Left hindlimb (tissue), 1 donor: ENCODE measurements around the gene EFNA5.
"Not testable (repeated sequence)": the region's sequence is repeated elsewhere in the genome, so short reads cannot be mapped to it uniquely, and the experiment has no call there.

Experiments
- DNase-seq: peaks from one replicate; pipeline ENCODE4 v3.0.0-alpha.2; 2018

Gene EFNA5

GRCh38 chr5:107450531-107450930 lies 220.2 kb downstream of the EFNA5 start:
- no peak for DNase-seq

- DNase-seq, result no peak
Measured at GRCh38 chr5:107449369-107449768, 221.4 kb downstream of the EFNA5 start.

GRCh38 chr5:107447587-107447986 lies 223.2 kb downstream of the EFNA5 start:
- DNase-seq, result no peak

GRCh38 chr5:107446972-107447371 lies 223.8 kb downstream of the EFNA5 start:
- DNase-seq, result no peak

- DNase-seq, result no peak
Measured at GRCh38 chr5:107444300-107444699, 226.4 kb downstream of the EFNA5 start.

GRCh38 chr5:107443897-107444296 lies 226.8 kb downstream of the EFNA5 start:
- DNase-seq, result no peak

- DNase-seq, result no peak
Measured at GRCh38 chr5:107442452-107442851, 228.3 kb downstream of the EFNA5 start.

- DNase-seq, result no peak
Measured at GRCh38 chr5:107439832-107440231, 230.9 kb downstream of the EFNA5 start.

GRCh38 chr5:107437986-107438510 lies 232.7 kb downstream of the EFNA5 start:
- no peak for DNase-seq

GRCh38 chr5:107437154-107437553 lies 233.6 kb downstream of the EFNA5 start:
- DNase-seq, result no peak

GRCh38 chr5:107436201-107436600 lies 234.5 kb downstream of the EFNA5 start:
- no peak for DNase-seq

- no peak for DNase-seq
Measured at GRCh38 chr5:107435061-107435460, 235.7 kb downstream of the EFNA5 start.

- not testable (repeated sequence) for DNase-seq
Measured at GRCh38 chr5:107433646-107434045, 237.1 kb downstream of the EFNA5 start.

- no peak for DNase-seq
Measured at GRCh38 chr5:107431998-107432397, 238.7 kb downstream of the EFNA5 start.

GRCh38 chr5:107431536-107431935 lies 239.2 kb downstream of the EFNA5 start:
- DNase-seq, result no peak

- no peak for DNase-seq
Measured at GRCh38 chr5:107430071-107430625, 240.6 kb downstream of the EFNA5 start.

GRCh38 chr5:107428303-107428813 lies 242.4 kb downstream of the EFNA5 start:
- DNase-seq, result no peak

- no peak for DNase-seq
Measured at GRCh38 chr5:107426872-107427271, 243.9 kb downstream of the EFNA5 start.

- DNase-seq, result no peak
Measured at GRCh38 chr5:107426209-107426608, 244.5 kb downstream of the EFNA5 start.

- no peak for DNase-seq
Measured at GRCh38 chr5:107425541-107426031, 245.2 kb downstream of the EFNA5 start.

GRCh38 chr5:107424491-107424890 lies 246.2 kb downstream of the EFNA5 start:
- no peak for DNase-seq

- DNase-seq, result no peak
Measured at GRCh38 chr5:107422494-107422893, 248.2 kb downstream of the EFNA5 start.

GRCh38 chr5:107419498-107419897 lies 251.2 kb downstream of the EFNA5 start:
- no peak for DNase-seq

- DNase-seq, result no peak
Measured at GRCh38 chr5:107418902-107419301, 251.8 kb downstream of the EFNA5 start.

GRCh38 chr5:107418071-107418470 lies 252.7 kb downstream of the EFNA5 start:
- DNase-seq, result no peak
